Neuronal stem cell (in vitro differentiated cells): ENCODE results near the gene GAPVD1.

ENCODE experiments used
- DNase-seq: peaks from one replicate; pipeline ENCODE4 v3.0.0-alpha.2; 2013; ENCODE audit warnings: low spot score
- H2AFZ ChIP-seq: one replicate; pipeline ENCODE4 v1.6.1; 2013; ENCODE audit warnings: mild to moderate bottlenecking, low read length, inconsistent platforms
- H2AK5ac ChIP-seq: 2 replicates; pipeline ENCODE4 v1.6.1; 2013; ENCODE audit warnings: low read depth, mild to moderate bottlenecking, inconsistent platforms, low read length, moderate library complexity, mixed read lengths
- H2BK120ac ChIP-seq: 2 replicates; pipeline ENCODE4 v1.6.1; 2013; ENCODE audit warnings: low read depth, mild to moderate bottlenecking, inconsistent platforms, low read length, moderate library complexity, mixed read lengths
- H2BK12ac ChIP-seq: one replicate; pipeline ENCODE4 v1.6.1; 2013; ENCODE audit warnings: low read length, inconsistent platforms
- H2BK15ac ChIP-seq: 2 replicates; pipeline ENCODE4 v1.6.1; 2013; ENCODE audit warnings: mild to moderate bottlenecking, low read length, inconsistent platforms, mixed read lengths
- H2BK5ac ChIP-seq: one replicate; pipeline ENCODE4 v1.6.1; 2013; ENCODE audit warnings: inconsistent platforms, mild to moderate bottlenecking, low read length, moderate library complexity
- H3K14ac ChIP-seq: one replicate; pipeline ENCODE4 v1.6.1; 2013; ENCODE audit warnings: low read length, inconsistent platforms
- H3K18ac ChIP-seq: 2 replicates; pipeline ENCODE4 v1.6.1; 2013; ENCODE audit warnings: low read length, inconsistent platforms
- H3K23ac ChIP-seq: 2 replicates; pipeline ENCODE4 v1.6.1; 2013; ENCODE audit warnings: low read depth, mild to moderate bottlenecking, mixed read lengths, low read length, inconsistent platforms; ENCODE audit not compliant: poor library complexity
- H3K27ac ChIP-seq: replicated peaks from 3 replicates; pipeline ENCODE4 v1.5.1; 2013; ENCODE audit warnings: low read length, inconsistent platforms
- H3K27me3 ChIP-seq, 3 experiments: 2 replicates each; pipeline ENCODE4 v1.6.1; 2013; ENCODE audit warnings: low read length in 3 of 3, mild to moderate bottlenecking in 2 of 3, inconsistent platforms in 1 of 3, low read depth in 1 of 3, mixed read lengths in 1 of 3, moderate library complexity in 1 of 3; ENCODE audit not compliant: control insufficient read depth in 3 of 3, insufficient read depth in 3 of 3
- H3K36me3 ChIP-seq, 2 donors: replicated peaks in 1 of 2; 2 replicates each; pipeline ENCODE4 v1.6.1; 2013; ENCODE audit warnings: low read length in 2 of 2; ENCODE audit not compliant: control insufficient read depth in 2 of 2, insufficient read depth in 2 of 2
- H3K4ac ChIP-seq: 2 replicates; pipeline ENCODE4 v1.6.1; 2013; ENCODE audit warnings: inconsistent platforms, mild to moderate bottlenecking, low read length, moderate library complexity
- H3K4me1 ChIP-seq, 2 donors: 1 replicate in 1 of 2; 2 replicates in 1 of 2; pipeline ENCODE4 v1.6.1; 2013; ENCODE audit warnings: low read length in 2 of 2, low read depth in 1 of 2; ENCODE audit not compliant: control insufficient read depth in 2 of 2, insufficient read depth in 1 of 2
- H3K4me2 ChIP-seq: one replicate; pipeline ENCODE4 v1.6.1; 2013; ENCODE audit warnings: mild to moderate bottlenecking, low read length, inconsistent platforms; ENCODE audit not compliant: insufficient read depth, poor library complexity, severe bottlenecking
- H3K4me3 ChIP-seq, 2 donors: 2 replicates each; pipeline ENCODE4 v1.5.1; 2013; ENCODE audit warnings: low read length in 2 of 2, mild to moderate bottlenecking in 2 of 2, inconsistent platforms in 1 of 2, moderate library complexity in 1 of 2
- H3K79me1 ChIP-seq: one replicate; pipeline ENCODE4 v1.6.1; 2013; ENCODE audit warnings: low read depth, mild to moderate bottlenecking, inconsistent platforms, low read length, moderate library complexity
- H3K9ac ChIP-seq: one replicate; pipeline ENCODE4 v1.6.1; 2013; ENCODE audit warnings: mild to moderate bottlenecking, low read depth, low read length, inconsistent platforms; ENCODE audit not compliant: poor library complexity
- H3K9me3 ChIP-seq, 2 donors: replicated peaks in 1 of 2; 2 replicates each; pipeline versions ENCODE3 to v1.6.1; 2013; ENCODE audit warnings: low read length in 2 of 2, mild to moderate bottlenecking in 2 of 2, inconsistent platforms in 1 of 2, low read depth in 1 of 2, mixed read lengths in 1 of 2, moderate library complexity in 1 of 2; ENCODE audit not compliant: control insufficient read depth in 2 of 2, insufficient read depth in 1 of 2
- H4K8ac ChIP-seq: one replicate; pipeline ENCODE4 v1.6.1; 2013; ENCODE audit warnings: low read depth, mild to moderate bottlenecking, inconsistent platforms, low read length, moderate library complexity
- H4K91ac ChIP-seq: one replicate; pipeline ENCODE4 v1.6.1; 2013; ENCODE audit warnings: low read length, low read depth, mild to moderate bottlenecking, inconsistent platforms; ENCODE audit not compliant: poor library complexity
- WGBS, 2 donors: extraction: QIAGEN DNeasy Blood & Tissue Kit; methylation state at CpG; one replicate each; pipeline ENCODE4 v1.1.7; 2013; ENCODE audit warnings: missing lambda C conversion rate in 2 of 2, mixed read lengths in 1 of 2; ENCODE audit not compliant: insufficient read length in 2 of 2, insufficient replicate concordance in 1 of 2; ENCODE audit errors: extremely low coverage in 2 of 2; 5-methylcytosine and 5-hydroxymethylcytosine counted together

Gene GAPVD1

GRCh38 chr9:125238915-125239446, 22.6 kb upstream of the GAPVD1 start:
- Histone ChIP-seq H3K4me2 (no peak overlapping the region), H3K4me1 (peaks cover 6 to 9% of the 10 kb centered on the region in 2 donors), H2BK15ac (no peak overlapping the region), H4K8ac (no peak overlapping the region), H3K27me3 (peaks cover 0 to 2% (median 0%) of the 10 kb centered on the region in 3 experiments), H3K4ac (no peak overlapping the region), H2BK5ac (no peak overlapping the region), H3K9me3 (no peaks in the 10 kb centered on the region), H3K18ac (no peak overlapping the region), H2AK5ac (no peak overlapping the region), H3K23ac (no peak overlapping the region), H2AFZ (no peak overlapping the region), H3K9ac (no peak overlapping the region), H4K91ac (no peak overlapping the region), H2BK12ac (no peak overlapping the region), H3K14ac (no peak overlapping the region), H3K27ac (no peak overlapping the region), H2BK120ac (no peak overlapping the region), H3K79me1 (peaks cover 7% of the 10 kb centered on the region), H3K36me3 (peaks cover 21 to 64% of the 10 kb centered on the region in 2 donors), H3K4me3 (no peak overlapping the region)
- DNase-seq, result no peak
- no CpG with 5 or more reads among the region's 14 CpGs for WGBS, 2 donors

- no peak overlapping the region for H3K14ac ChIP-seq
- no peak overlapping the region for H3K4ac ChIP-seq
- no peaks in the 10 kb centered on the region for H3K27me3 ChIP-seq
- peaks cover 17 to 57% of the 10 kb centered on the region in 2 donors for H3K36me3 ChIP-seq
- no peak overlapping the region for H2BK15ac ChIP-seq
- no peak overlapping the region for H3K23ac ChIP-seq
- no CpG with 5 or more reads among the region's 8 CpGs for WGBS, 2 donors
- peak overlapping the region; percentile 64 for H3K4me2 ChIP-seq
- H3K18ac ChIP-seq, result no peak overlapping the region
- H2BK120ac ChIP-seq, result no peak overlapping the region
- H3K9me3 ChIP-seq, result no peaks in the 10 kb centered on the region
- H3K4me3 ChIP-seq, result peak overlapping the region; percentile 94 to 98
- no peak overlapping the region for H2BK12ac ChIP-seq
- no peak overlapping the region for H4K8ac ChIP-seq
- H2BK5ac ChIP-seq, result no peak overlapping the region
- H2AK5ac ChIP-seq, result no peak overlapping the region
- peaks cover 6% of the 10 kb centered on the region for H3K79me1 ChIP-seq
- no peak overlapping the region for H3K27ac ChIP-seq
- H4K91ac ChIP-seq, result no peak overlapping the region
- no peak overlapping the region for H2AFZ ChIP-seq
- H3K9ac ChIP-seq, result no peak overlapping the region
- H3K4me1 ChIP-seq, result peaks cover 6 to 9% of the 10 kb centered on the region in 2 donors
- DNase-seq, result no peak
These were observed 21.7 kb upstream of the GAPVD1 start for GRCh38 chr9:125239631-125240597.

- H2BK5ac ChIP-seq, result peak overlapping the region; percentile 84
- H3K4ac ChIP-seq, result no peak overlapping the region
- H3K36me3 ChIP-seq, result peaks cover 17 to 50% of the 10 kb centered on the region in 2 donors
- peak overlapping the region; percentile 97 for H3K18ac ChIP-seq
- WGBS, 2 donors, result no CpG with 5 or more reads among the region's 33 CpGs
- H4K91ac ChIP-seq, result peak overlapping the region; percentile 86
- no peak overlapping the region for H2BK12ac ChIP-seq
- peak overlapping the region; percentile 64 for H3K4me2 ChIP-seq
- peak overlapping the region; percentile 65 for H3K27ac ChIP-seq
- peak; percentile 23 for DNase-seq
- H3K9ac ChIP-seq, result peak overlapping the region; percentile 100
- H2AK5ac ChIP-seq, result peak overlapping the region; percentile 79
- no peaks in the 10 kb centered on the region for H3K9me3 ChIP-seq
- H3K79me1 ChIP-seq, result peaks cover 6% of the 10 kb centered on the region
- peak overlapping the region; percentile 100 for H3K23ac ChIP-seq
- H3K14ac ChIP-seq, result peak overlapping the region; percentile 77
- no peak overlapping the region for H2BK120ac ChIP-seq
- no peaks in the 10 kb centered on the region for H3K27me3 ChIP-seq
- H2AFZ ChIP-seq, result peak overlapping the region; percentile 87
- peak overlapping the region; percentile 27 for H2BK15ac ChIP-seq
- H3K4me1 ChIP-seq, result peaks cover 6 to 9% of the 10 kb centered on the region in 2 donors
- H4K8ac ChIP-seq, result peak overlapping the region; percentile 70
- peak overlapping the region; percentile 94 to 98 for H3K4me3 ChIP-seq
These were observed 21.0 kb upstream of the GAPVD1 start for GRCh38 chr9:125240649-125240999.
